Anterior cingulate cortex (tissue), 58 donors: ENCODE measurements around the gene CFP.

Experiments
- DNase-seq, 58 donors: peaks; one replicate each; lab custom pipeline; 2025; lab: John Stamatoyannopoulos, UW

CFP gene

DNA sequence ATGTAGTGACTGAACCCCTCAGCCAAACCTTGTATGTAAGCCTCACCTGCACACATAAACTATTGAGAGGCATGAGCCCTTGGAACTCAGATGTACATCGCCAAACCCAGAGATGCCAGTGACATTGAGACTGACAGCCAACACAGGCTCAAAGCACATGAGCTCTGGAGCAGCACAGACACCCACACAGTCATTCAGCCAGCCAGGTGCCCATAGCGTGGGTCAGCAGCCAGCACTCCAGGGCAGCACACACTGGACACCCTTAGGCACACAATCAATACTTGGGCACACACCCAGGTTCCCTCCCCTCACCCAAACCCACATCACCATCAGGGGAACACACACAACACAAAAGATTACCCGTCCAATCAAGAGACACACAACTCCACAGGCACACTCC lies 51.8 kb downstream of the CFP start:
- DNase-seq = no peak

GRCh38 chrX:47577424-47577823 lies 52.3 kb downstream of the CFP start:
- DNase-seq = no peak

- DNase-seq = no peak
These were observed 53.5 kb downstream of the CFP start for GRCh38 chrX:47576021-47576898.

GRCh38 chrX:47574547-47575301 lies 55.0 kb downstream of the CFP start:
- DNase-seq = no peak

GRCh38 chrX:47574076-47574546 lies 55.6 kb downstream of the CFP start:
- DNase-seq = no peak

DNA sequence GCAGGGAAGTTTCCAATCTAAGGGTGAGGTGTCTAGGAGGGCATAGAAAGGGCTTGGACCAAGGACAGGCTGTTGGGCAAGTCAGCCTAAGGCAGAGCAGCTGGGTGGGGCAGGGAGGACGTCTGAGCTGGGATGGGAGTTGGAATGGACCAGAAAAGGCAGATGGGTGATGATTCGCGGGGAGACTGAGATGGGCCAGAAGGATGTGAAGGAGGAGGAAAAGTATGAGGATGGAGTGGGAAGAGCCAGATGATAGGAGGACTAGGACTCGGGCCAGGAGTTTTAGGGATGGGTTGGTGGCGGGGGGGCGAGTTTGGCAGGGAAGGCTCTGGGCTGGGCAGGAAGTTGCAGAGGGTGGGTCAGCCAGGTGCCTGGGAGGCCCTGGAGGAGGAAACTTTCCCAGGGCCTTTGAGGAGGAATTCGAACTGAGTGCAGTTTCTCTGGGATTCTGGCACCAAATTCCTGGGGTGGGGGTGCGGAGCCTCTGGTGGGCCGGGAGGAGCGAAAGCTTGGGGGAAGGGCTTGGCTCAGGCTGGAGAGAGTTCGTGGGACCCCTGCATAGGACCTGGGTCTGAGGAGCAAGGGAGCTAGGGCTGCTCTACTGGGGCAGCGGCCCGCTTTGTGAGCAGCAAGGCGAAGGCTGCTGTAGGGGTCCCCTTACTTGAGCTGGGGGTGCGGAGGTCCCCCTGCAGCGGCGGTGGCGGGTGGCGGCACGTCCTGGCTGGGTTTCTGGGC lies 56.2 kb downstream of the CFP start:
- DNase-seq = peak in 6 of 58 donors; percentile 1 to 40 (median 8)
